Thyroid gland (tissue), 4 donors: Measurements from ENCODE around the gene CTBP1. TPM values are rescaled to one million over a fixed set of nuclear protein-coding genes. Genes with fewer than 3 reads are reported as not detected.

ENCODE experiments used
- DNase-seq, 2 donors: peaks; one replicate each; pipeline ENCODE4 v3.0.0-alpha.2; 2019
- H3K27ac ChIP-seq, 3 donors: fragments of 200-600 bp; sonication (generic); 1 replicate in 2 of 3; 2 replicates in 1 of 3; pipeline ENCODE4 v1.5.1; 2016 to 2019; ENCODE audit warnings: mild to moderate bottlenecking in 1 of 3, moderate library complexity in 1 of 3
- H3K27me3 ChIP-seq: fragments of 200-600 bp; sonication (generic); one replicate; pipeline ENCODE4 v1.5.1; 2019
- H3K36me3 ChIP-seq, 2 donors: fragments of 200-600 bp; sonication (generic); one replicate each; pipeline ENCODE4 v1.5.1; 2016 to 2019
- H3K4me1 ChIP-seq, 2 donors: fragments of 200-600 bp; sonication (generic); one replicate each; pipeline ENCODE4 v1.5.1; 2017 to 2019
- H3K4me3 ChIP-seq, 3 donors: fragments of 200-600 bp; sonication (generic); replicated peaks in 1 of 3; 1 replicate in 2 of 3; 2 replicates in 1 of 3; pipeline ENCODE4 v1.5.1; 2016; ENCODE audit warnings: mild to moderate bottlenecking in 1 of 3
- H3K9me3 ChIP-seq: fragments of 200-600 bp; sonication (generic); one replicate; pipeline ENCODE4 v1.5.1; 2017
- POLR2A ChIP-seq, 2 donors: fragments of 450-650 bp; IDR thresholded peaks; one replicate each; pipeline ENCODE4 v1.6.1; 2017; ENCODE audit warnings: antibody characterized with exemption in 2 of 2, mild to moderate bottlenecking in 2 of 2, moderate library complexity in 1 of 2
- WGBS, 2 donors: methylation state at CpG; one replicate each; pipeline ENCODE4 v1.1.5; 2017; 5-methylcytosine and 5-hydroxymethylcytosine counted together
- intact Hi-C: fragments of 100-400 bp; cut with DNase I; formaldehyde crosslinking; loops from one replicate; pipeline ENCODE4 v1.15.1; 2023
- total RNA-seq, 4 donors: library from RNA; depleted of rRNA; stranded (reverse); fragments of >200 nt; gene quantifications; one replicate each; pipeline ENCODE4 v1.2.3, GENCODE V29; 2016
- TF ChIP-seq, protein P1 (sequence below), 6 experiments: fragments of 200-600 bp in 3 of 6; fragments of 450-650 bp in 3 of 6; sonication (generic) in 3 of 6; IDR thresholded peaks; one replicate each; pipeline ENCODE4 v1.5.1; 2016 to 2019; ENCODE audit warnings: antibody characterized with exemption in 6 of 6, mild to moderate bottlenecking in 2 of 6, inconsistent platforms in 1 of 6, moderate library complexity in 1 of 6

Gene CTBP1
- total RNA-seq, 4 donors from 2014 or later: 102 to 226 (median 177) TPM

DNA sequence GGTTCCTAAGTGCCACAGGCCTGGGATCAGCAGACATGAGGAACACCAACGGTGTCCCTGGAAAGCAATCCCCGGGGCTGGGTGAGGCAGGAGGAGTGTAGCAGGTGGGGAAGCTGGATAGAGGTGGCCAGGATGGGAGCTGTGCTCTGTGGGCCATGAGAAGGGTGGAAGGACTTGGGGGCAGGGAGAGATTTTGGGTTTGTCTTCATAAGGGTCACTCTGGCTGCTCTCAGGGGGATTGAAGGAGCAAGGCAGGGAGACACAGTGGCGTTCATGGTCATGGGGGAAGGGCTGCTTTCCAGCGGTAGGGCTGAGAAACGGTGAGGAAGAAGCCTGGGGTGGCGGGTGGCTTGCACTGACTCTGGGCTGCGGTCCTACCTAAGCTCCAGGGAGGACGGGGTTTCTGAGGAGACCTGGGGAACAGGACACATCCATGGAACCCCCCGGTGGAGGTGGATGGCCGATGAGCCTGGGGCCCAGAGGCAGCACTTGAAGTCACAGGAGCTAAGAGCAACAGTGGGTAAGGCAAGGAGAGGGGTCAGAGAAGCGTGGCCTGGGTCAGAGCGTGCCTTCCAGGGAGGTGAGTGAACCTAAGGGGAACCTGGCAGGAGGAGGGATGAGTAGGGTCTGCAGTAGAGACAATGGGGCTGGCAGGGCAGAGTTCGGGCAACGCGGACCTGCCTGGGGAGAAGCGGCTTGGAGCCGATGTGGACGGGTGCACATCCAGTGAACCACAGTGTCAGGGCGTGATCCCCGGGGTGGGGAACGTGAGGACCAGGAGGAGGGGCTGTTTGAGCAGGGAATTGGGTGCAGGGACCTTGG lies 12.4 kb upstream of the CTBP1 start:
- Histone ChIP-seq H3K4me1 (no peaks in the 10 kb centered on the region), H3K27ac (no peak overlapping the region), H3K27me3 (no peaks in the 10 kb centered on the region), H3K9me3 (no peaks in the 10 kb centered on the region), H3K4me3 (no peak overlapping the region), H3K36me3 (no peaks in the 10 kb centered on the region)
- intact Hi-C loops: no loop called here
- no peak for DNase-seq
- 90 to 94% methylated on average over 21 of the region's 21 CpGs for WGBS, 2 donors
- no peak for TF ChIP-seq POLR2A (IDR thresholded peaks at IDR 0.05)
- TF ChIP-seq, protein P1, sequence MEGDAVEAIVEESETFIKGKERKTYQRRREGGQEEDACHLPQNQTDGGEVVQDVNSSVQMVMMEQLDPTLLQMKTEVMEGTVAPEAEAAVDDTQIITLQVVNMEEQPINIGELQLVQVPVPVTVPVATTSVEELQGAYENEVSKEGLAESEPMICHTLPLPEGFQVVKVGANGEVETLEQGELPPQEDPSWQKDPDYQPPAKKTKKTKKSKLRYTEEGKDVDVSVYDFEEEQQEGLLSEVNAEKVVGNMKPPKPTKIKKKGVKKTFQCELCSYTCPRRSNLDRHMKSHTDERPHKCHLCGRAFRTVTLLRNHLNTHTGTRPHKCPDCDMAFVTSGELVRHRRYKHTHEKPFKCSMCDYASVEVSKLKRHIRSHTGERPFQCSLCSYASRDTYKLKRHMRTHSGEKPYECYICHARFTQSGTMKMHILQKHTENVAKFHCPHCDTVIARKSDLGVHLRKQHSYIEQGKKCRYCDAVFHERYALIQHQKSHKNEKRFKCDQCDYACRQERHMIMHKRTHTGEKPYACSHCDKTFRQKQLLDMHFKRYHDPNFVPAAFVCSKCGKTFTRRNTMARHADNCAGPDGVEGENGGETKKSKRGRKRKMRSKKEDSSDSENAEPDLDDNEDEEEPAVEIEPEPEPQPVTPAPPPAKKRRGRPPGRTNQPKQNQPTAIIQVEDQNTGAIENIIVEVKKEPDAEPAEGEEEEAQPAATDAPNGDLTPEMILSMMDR (IDR thresholded peaks at IDR 0.05): no peak

DNA sequence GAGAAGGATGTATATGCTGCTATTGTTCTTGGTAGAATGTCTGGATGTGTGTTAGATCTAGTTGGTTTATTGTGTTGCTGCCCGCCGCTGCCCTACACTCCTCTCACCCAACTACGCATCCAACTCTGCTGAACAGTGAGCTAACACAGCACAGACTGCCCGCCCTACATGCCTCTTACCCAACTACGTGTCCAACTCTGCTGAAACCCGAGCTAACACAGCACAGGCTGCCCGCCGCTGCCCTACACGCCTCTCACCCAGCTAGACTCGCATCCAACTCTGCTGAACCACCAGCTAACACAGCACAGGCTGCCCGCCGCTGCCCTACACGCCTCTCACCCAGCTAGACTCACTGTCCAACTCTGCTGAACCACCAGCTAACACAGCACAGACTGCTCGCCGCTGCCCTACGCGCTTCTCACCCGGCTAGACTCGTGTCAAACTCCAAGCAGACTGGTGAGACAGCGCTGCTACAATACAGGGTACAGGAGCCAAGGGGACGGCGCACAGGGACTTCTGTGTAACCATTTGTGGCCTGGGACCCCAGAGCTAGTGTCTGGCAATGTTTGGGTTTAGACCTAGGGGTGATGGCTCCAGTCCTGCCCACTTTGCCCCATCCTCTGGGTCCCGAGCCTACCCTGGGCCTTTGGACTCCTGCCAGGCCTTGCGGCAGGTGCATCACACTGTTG lies 11.6 kb upstream of the CTBP1 start:
- WGBS, 2 donors: 91 to 94% methylated on average over 23 to 24 of the region's 24 CpGs
- H3K4me3 ChIP-seq: no peak overlapping the region
- TF ChIP-seq, protein P1 (IDR thresholded peaks at IDR 0.05): no peak
- no peak for TF ChIP-seq POLR2A (IDR thresholded peaks at IDR 0.05)
- no peaks in the 10 kb centered on the region for H3K36me3 ChIP-seq
- no peaks in the 10 kb centered on the region for H3K4me1 ChIP-seq
- no peak for DNase-seq
- intact Hi-C loops: no loop called here
- no peaks in the 10 kb centered on the region for H3K9me3 ChIP-seq
- H3K27ac ChIP-seq: no peak overlapping the region
- H3K27me3 ChIP-seq: no peaks in the 10 kb centered on the region

DNA sequence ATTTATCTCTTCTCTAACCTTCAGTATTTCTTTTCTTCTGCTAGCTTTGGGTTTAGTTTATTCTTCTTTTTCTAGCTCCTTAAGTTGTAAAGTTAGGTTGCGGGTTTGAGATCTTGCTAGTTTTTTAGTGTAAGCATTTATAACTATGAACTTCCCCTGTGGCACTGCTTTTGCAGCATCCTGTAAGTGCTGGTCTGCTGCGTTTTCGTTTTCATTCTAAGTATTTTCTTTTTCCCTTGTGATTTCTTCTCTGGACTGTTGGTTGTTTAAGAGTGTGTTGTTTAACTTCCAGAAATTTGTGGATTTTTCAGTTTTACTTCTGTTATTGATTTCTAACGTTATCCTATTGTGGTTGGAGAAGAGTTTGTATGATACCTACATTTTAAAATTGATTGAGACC lies 11.0 kb upstream of the CTBP1 start:
- H3K27me3 ChIP-seq: no peaks in the 10 kb centered on the region
- WGBS, 2 donors: 83 to 85% methylated on average over 4 of the region's 4 CpGs
- no peaks in the 10 kb centered on the region for H3K36me3 ChIP-seq
- no peaks in the 10 kb centered on the region for H3K4me1 ChIP-seq
- intact Hi-C loops: no loop called here
- no peak overlapping the region for H3K27ac ChIP-seq
- no peak for TF ChIP-seq POLR2A (IDR thresholded peaks at IDR 0.05)
- TF ChIP-seq, protein P1 (IDR thresholded peaks at IDR 0.05): no peak
- no peak for DNase-seq
- H3K4me3 ChIP-seq: no peak overlapping the region
- no peaks in the 10 kb centered on the region for H3K9me3 ChIP-seq

DNA sequence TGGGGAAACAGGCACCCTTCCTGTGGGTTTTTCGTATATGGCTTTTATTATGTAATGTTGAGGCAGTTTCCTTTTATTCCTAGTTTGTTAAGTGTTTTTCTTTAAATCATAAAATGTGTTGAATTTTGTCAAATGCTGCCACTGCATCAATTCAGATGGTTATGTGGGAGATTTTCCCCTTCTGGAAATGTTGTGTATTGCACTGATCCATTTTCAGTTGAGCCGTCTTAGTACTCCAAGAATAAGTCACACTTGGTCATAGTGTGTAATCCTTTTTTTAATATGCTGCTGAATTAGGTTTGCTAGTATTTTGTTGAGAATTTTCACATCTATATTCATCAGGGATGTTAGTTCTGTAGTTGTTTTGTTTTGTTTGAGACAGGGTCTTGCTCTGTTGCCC lies 9.5 kb upstream of the CTBP1 start:
- 91 to 95% methylated on average over 2 of the region's 2 CpGs for WGBS, 2 donors
- no peak for TF ChIP-seq POLR2A (IDR thresholded peaks at IDR 0.05)
- TF ChIP-seq, protein P1 (IDR thresholded peaks at IDR 0.05): no peak
- Histone ChIP-seq H3K4me3 (no peak overlapping the region), H3K9me3 (no peaks in the 10 kb centered on the region), H3K36me3 (no peaks in the 10 kb centered on the region), H3K27me3 (no peaks in the 10 kb centered on the region), H3K4me1 (no peaks in the 10 kb centered on the region), H3K27ac (no peak overlapping the region)
- DNase-seq: no peak
- intact Hi-C loops: no loop called here

DNA sequence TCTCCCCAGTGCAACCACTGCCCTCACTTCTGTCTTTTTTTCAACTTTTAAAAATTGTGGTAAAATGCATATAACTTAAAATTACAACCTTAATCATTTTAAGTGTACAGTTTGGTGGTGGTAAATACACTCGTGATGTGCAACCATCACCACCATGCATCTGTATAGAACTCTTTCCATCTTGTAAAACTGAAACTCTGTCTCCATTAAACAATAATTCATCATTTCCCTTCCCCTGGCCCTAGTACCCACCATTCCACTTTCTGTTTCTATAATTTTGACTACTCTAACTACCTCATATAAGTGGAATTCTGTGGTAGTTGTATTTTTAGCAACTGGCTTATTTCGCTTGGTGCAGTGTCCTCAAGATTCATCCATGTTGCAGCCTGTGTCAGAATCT lies 6.8 kb upstream of the CTBP1 start:
- Histone ChIP-seq H3K4me1 (peaks cover 0 to under 1% of the 10 kb centered on the region in 2 donors), H3K36me3 (no peaks in the 10 kb centered on the region), H3K27ac (no peak overlapping the region), H3K27me3 (no peaks in the 10 kb centered on the region), H3K9me3 (no peaks in the 10 kb centered on the region), H3K4me3 (no peak overlapping the region)
- intact Hi-C loops: no loop called here
- DNase-seq: no peak
- WGBS, 2 donors: 92 to 95% methylated on average over 2 of the region's 2 CpGs
- TF ChIP-seq POLR2A (IDR thresholded peaks at IDR 0.05): no peak
- TF ChIP-seq, protein P1 (IDR thresholded peaks at IDR 0.05): no peak
